Naive thymus-derived CD8-positive, alpha-beta T cell (primary cell): ENCODE measurements around the gene WNT5B. TPM values are rescaled to one million over a fixed set of nuclear protein-coding genes. Genes with fewer than 3 reads are reported as not detected.
"Not testable (repeated sequence)": the region's sequence is repeated elsewhere in the genome, so short reads cannot be mapped to it uniquely, and the experiment has no call there.

Experiments
- ATAC-seq, 2 donors: fragments of 150-1000 bp; cut with Tn5 transposase in 1 of 2; sonication (Bioruptor Pico), chemical (Tn5 transposase) in 1 of 2; 1 replicate in 1 of 2; 2 replicates in 1 of 2; pipeline ENCODE4 v1.10.0; 2021; ENCODE audit warnings: mild to moderate bottlenecking in 2 of 2, moderate library complexity in 2 of 2
- POLR2A ChIA-PET: fragments of 350-600 bp; sonication (Branson Sonifier 250); formaldehyde crosslinking; loops from one replicate; lab custom pipeline; 2021; ENCODE audit warnings: antibody characterized with exemption; lab: Charles Lee
- DNase-seq, 10 donors: peaks; one replicate each; pipeline versions ENCODE4 v3.0.0 to v3.0.0-alpha.2; 2020 to 2022
- H3K27ac Mint-ChIP-seq, 10 donors: one replicate each; pipeline ENCODE4 v1.8.0; 2020 to 2022; ENCODE audit warnings: mild to moderate bottlenecking in 10 of 10, mixed read lengths in 10 of 10, moderate library complexity in 4 of 10, inconsistent platforms in 1 of 10
- H3K27me3 Mint-ChIP-seq, 5 donors: one replicate each; pipeline ENCODE4 v1.8.0; 2021 to 2022; ENCODE audit warnings: mixed read lengths in 5 of 5
- H3K36me3 Mint-ChIP-seq, 3 donors: one replicate each; pipeline ENCODE4 v1.8.0; 2020 to 2022; ENCODE audit warnings: mixed read lengths in 3 of 3, mild to moderate bottlenecking in 2 of 3, inconsistent platforms in 1 of 3
- H3K4me1 Mint-ChIP-seq, 4 donors: one replicate each; pipeline ENCODE4 v1.8.0; 2021 to 2022; ENCODE audit warnings: mixed read lengths in 4 of 4
- H3K4me3 Mint-ChIP-seq, 10 donors: one replicate each; pipeline ENCODE4 v1.8.0; 2020 to 2022; ENCODE audit warnings: mild to moderate bottlenecking in 10 of 10, mixed read lengths in 10 of 10, moderate library complexity in 6 of 10, inconsistent platforms in 1 of 10
- H3K9me3 Mint-ChIP-seq, 9 donors: one replicate each; pipeline ENCODE4 v1.8.0; 2020 to 2022; ENCODE audit warnings: mixed read lengths in 9 of 9, mild to moderate bottlenecking in 3 of 9, inconsistent platforms in 1 of 9, moderate library complexity in 1 of 9
- polyA plus RNA-seq, 3 donors: library from polyadenylated mRNA; unstranded; fragments of 300-500 nt; fragmentation: Illumina TruSeq; gene quantifications; one replicate each; pipeline ENCODE4 v1.2.3, GENCODE V29; 2021
- total RNA-seq, 8 experiments: library from RNA in 2 of 8; stranded (reverse) in 2 of 8; gene quantifications; one replicate each; pipeline ENCODE4 v1.2.3 and lab custom pipeline; 2021 to 2026

WNT5B gene
- total and polyA plus RNA-seq, 5 experiments from 2014 or later, result not detected

DNA sequence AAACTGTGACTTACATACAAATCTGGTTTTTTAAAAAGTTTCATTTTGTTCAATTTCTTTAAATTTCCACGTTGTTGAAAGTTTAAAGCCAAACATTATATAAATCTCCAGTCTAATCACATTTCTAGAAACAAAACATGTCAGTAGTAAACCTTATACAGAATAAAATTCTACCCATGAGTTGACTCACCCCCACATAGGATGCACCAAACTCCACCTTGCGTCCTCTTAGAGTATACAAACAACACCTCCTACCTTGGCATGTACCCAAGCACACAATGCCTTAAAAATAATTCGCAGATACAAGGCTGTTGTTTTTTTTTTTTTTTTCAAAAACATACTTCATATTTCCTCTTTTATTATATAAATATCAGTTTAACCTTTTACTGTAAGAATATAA lies 38.0 kb upstream of the WNT5B start:
- H3K27ac Mint-ChIP-seq, result peak overlapping the region; percentile 3 to 89 (median 79)
- H3K27me3 Mint-ChIP-seq, result no peaks in the 10 kb centered on the region
- H3K4me3 Mint-ChIP-seq, result peak overlapping the region; percentile 75 to 97 (median 88)
- H3K9me3 Mint-ChIP-seq, result no peaks in the 10 kb centered on the region
- ATAC-seq, result peak in 1 of 2 donors; percentile 14
- H3K36me3 Mint-ChIP-seq, result peaks cover 0 to 30% (median 0%) of the 10 kb centered on the region in 3 donors
- H3K4me1 Mint-ChIP-seq, result peaks cover 39 to 75% (median 71%) of the 10 kb centered on the region in 4 donors
- peak in 8 of 10 donors; percentile 22 to 71 (median 42) for DNase-seq
- POLR2A ChIA-PET, result interaction anchor here (1.7 kb wide), 1 partner anchor 11 kb away, joined by 4 read pairs; no protein-coding TSS in a partner anchor

DNA sequence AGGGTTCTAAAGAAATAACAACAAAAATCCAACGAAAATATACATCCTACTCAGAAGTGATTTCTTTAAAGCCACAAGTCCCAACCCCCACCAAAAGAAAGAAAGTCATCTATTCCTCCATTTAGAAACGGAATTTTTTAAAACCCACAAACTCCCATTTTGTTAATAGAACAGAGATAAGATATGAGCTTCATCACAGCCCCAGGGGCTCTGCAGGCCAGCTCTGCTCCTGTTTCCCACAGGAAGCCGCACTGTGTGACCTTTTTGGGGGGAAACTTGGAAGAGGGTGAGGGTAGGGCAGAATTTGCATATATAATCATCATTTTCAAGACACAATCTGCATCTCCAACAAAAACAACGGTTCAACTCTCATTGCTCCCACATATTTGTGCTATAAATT lies 37.5 kb upstream of the WNT5B start:
- DNase-seq (no peak), ATAC-seq (no peak)
- H3K4me1 Mint-ChIP-seq, result peaks cover 39 to 76% (median 73%) of the 10 kb centered on the region in 4 donors
- no peaks in the 10 kb centered on the region for H3K27me3 Mint-ChIP-seq
- H3K27ac Mint-ChIP-seq, result peak overlapping the region; percentile 45 to 97 (median 86)
- H3K4me3 Mint-ChIP-seq, result peak overlapping the region; percentile 87 to 97 (median 95)
- no peaks in the 10 kb centered on the region for H3K9me3 Mint-ChIP-seq
- POLR2A ChIA-PET, result interaction anchor here (2.2 to 3.6 kb wide), 3 partner anchors 11 to 474 kb away, joined by 6 to 62 read pairs (median 13); no protein-coding TSS in a partner anchor
- H3K36me3 Mint-ChIP-seq, result peaks cover 0 to 27% (median 0%) of the 10 kb centered on the region in 3 donors

DNA sequence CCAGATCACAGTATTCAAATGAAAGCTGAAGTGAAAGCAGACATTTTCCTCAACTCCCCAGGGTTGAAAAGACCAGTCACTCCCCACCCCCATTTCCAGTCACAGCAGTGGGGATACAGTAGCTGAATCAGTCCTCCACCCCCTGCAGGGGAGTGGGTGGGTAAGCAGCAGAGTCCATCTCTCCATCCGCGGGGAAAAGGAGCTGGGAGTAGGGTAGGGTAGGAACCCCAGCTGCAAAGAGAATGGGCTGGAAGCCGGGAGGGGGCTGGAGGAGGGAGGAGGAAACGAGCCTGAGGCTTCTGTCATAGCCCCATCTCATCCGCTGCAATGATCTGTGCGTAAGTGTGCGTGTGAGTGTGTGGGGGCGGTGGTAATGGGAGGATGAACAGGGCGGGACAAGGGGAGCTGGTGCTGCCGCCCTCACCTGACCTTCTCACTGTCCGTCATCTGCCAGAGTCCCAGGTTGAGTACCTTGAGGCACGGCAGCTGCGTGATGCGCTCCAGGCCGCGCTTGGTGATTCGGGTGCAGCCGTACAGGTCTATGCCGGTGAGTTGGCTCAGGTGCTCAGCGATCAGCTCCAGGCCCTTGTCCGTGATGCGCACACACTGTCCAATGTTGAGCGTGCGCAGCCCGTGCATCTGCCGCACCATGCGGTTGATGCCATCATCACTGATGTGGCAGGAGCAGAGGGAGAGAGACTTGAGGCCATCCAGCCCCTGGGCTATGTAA lies 36.4 kb upstream of the WNT5B start:
- Mint-ChIP-seq H3K4me3 (peak overlapping the region; percentile 87 to 97 (median 95)), H3K36me3 (peaks cover 0 to 18% (median 0%) of the 10 kb centered on the region in 3 donors), H3K27ac (peak overlapping the region; percentile 66 to 97 (median 94)), H3K9me3 (no peaks in the 10 kb centered on the region), H3K27me3 (no peaks in the 10 kb centered on the region), H3K4me1 (peaks cover 38 to 71% (median 68%) of the 10 kb centered on the region in 4 donors)
- POLR2A ChIA-PET, result interaction anchor here (1.1 to 3.6 kb wide), 11 partner anchors 9 to 841 kb away, joined by 4 to 62 read pairs (median 6); partner anchors contain the start of genes RAD52 and WNK1
- ATAC-seq (peak; percentile 13 to 35), DNase-seq (peak; percentile 15 to 86 (median 52))

DNA sequence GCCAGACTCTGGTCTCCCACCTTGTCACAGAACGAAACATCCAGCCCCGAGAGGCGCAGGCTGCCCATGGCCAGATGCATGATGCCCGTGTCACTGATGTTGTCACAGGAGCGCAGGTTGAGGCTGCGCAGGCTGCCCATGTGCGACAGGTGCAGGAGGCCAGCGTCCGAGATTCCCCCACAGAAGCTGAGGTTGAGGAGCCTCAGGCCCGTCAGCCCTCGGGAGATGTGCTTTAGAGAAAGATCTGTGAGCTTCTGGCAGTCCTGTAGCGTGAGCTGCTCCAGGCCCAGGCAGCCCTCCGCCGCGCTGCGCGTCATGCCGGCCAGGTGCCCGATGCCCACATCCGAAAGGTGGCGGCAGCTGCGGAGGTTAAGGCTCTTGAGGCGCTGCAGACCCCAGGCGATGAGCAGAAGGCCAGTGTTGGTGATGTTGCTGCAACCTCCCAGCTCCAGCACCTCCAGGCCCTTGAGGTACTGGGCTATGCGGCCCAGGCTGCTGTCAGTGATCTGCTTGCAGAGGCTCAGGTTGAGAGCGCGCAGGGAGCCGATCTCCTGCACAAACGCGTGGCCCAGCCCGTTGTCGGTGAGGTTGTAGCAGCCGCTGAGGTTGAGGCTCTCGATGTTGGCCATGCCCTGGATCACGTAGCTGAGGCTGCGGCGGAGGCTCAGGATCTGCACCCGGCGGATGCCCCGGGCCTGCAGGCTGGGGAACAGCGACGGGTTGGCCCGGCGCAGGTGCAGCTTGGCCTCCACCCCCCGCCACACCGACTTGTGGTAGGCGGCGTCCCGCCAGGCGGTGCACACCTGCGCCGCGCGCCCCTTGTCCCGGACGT lies 35.6 kb upstream of the WNT5B start:
- DNase-seq, result peak; percentile 44 to 80 (median 60)
- H3K4me3 Mint-ChIP-seq, result peak overlapping the region; percentile 87 to 97 (median 95)
- peaks cover 0 to 16% (median 0%) of the 10 kb centered on the region in 3 donors for H3K36me3 Mint-ChIP-seq
- POLR2A ChIA-PET, result interaction anchor here (0.8 to 3.6 kb wide), 13 partner anchors 9 to 841 kb away, joined by 3 to 62 read pairs (median 6); partner anchors contain the start of genes RAD52 and WNK1
- ATAC-seq, result peak; percentile 42 to 46
- peaks cover 35 to 63% (median 60%) of the 10 kb centered on the region in 4 donors for H3K4me1 Mint-ChIP-seq
- H3K27ac Mint-ChIP-seq, result peak overlapping the region; percentile 66 to 97 (median 94)
- H3K9me3 Mint-ChIP-seq, result no peaks in the 10 kb centered on the region
- no peaks in the 10 kb centered on the region for H3K27me3 Mint-ChIP-seq

DNA sequence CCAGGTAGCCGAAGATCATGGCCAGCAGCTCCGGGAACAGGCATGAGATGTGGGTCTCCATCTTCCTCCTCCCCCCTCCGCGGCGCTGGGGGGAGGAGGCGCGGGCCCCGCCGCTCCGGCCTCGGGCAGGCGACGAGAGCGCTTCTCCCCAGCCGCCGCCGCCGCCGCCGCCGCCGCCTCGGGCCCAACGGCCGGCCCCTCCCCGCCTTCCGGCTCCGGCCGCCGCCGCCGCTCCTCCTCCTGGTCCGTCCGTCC lies 35.1 kb upstream of the WNT5B start:
- H3K27me3 Mint-ChIP-seq, result no peaks in the 10 kb centered on the region
- H3K36me3 Mint-ChIP-seq, result peaks cover 0 to 11% (median 0%) of the 10 kb centered on the region in 3 donors
- POLR2A ChIA-PET, result interaction anchor here (0.8 to 3.6 kb wide), 9 partner anchors 9 to 644 kb away, joined by 3 to 62 read pairs (median 6); partner anchors contain the start of gene RAD52
- no peak for DNase-seq
- H3K4me1 Mint-ChIP-seq, result peaks cover 29 to 58% (median 55%) of the 10 kb centered on the region in 4 donors
- H3K27ac Mint-ChIP-seq, result peak overlapping the region in 6 of 10 donors; percentile 82 to 97 (median 92)
- no peaks in the 10 kb centered on the region for H3K9me3 Mint-ChIP-seq
- H3K4me3 Mint-ChIP-seq, result peak overlapping the region; percentile 87 to 97 (median 95)
- ATAC-seq, result no peak

DNA sequence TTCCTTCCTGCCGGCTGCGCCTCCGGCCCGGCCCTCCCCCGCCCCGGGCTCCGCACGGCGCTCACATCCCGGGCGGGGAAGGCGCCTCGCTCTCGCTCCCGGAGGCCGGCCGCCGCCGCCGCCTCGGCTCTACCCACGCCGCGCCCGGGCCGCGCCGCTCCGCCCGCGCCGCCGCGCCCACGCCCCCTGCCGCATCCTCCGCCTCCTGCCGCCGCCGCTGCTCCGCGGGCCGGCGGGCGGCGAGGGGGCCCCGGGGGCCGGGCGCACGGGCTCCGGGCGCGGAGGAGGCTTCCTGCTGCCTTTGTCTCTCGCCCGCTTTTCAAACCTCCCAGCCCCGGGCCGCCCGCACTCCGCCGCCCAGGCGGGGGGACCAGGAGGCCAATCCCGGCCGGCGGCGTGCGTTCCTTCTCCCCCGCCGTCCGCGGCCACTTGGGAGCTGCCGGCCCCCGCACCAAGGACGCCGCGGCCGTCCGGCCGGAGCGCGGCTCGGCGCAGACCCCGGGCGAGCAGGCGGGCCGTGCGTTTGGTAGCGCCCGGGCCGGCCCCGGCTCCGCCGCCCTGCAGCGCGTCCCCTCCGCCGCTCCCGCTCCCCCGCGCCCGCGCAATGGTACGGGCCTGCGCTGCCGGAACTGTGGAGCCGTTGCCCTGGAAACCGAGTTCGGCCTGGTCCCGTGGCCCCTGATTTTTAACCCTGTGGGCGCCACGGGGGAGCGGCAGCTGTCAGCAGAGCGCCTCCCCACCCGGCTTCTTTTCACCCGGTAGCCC lies 34.6 kb upstream of the WNT5B start, which contains the start of gene FBXL14:
Gene FBXL14, minus strand, starts transcription at position 321 of the 765 bp plus-strand sequence. CDS start 515 bp downstream, outside the sequence.
- POLR2A ChIA-PET, result interaction anchor here (0.8 to 3.6 kb wide), 10 partner anchors 8 to 843 kb away, joined by 3 to 62 read pairs (median 6); partner anchors contain the start of gene RAD52
- Mint-ChIP-seq H3K4me3 (peak within 1 kb of the TSS; percentile 89 to 97 (median 96)), H3K27ac (peak within 1 kb of the TSS; percentile 91 to 99 (median 97)), H3K9me3 (no peaks in the 10 kb centered on the region), H3K36me3 (peaks cover 0 to 11% (median 0%) of the 10 kb centered on the region in 3 donors), H3K27me3 (no peaks in the 10 kb centered on the region), H3K4me1 (peaks cover 28 to 55% (median 51%) of the 10 kb centered on the region in 4 donors)
- peak; percentile 67 to 69 for ATAC-seq
- peak; percentile 85 to 96 (median 92) for DNase-seq

DNA sequence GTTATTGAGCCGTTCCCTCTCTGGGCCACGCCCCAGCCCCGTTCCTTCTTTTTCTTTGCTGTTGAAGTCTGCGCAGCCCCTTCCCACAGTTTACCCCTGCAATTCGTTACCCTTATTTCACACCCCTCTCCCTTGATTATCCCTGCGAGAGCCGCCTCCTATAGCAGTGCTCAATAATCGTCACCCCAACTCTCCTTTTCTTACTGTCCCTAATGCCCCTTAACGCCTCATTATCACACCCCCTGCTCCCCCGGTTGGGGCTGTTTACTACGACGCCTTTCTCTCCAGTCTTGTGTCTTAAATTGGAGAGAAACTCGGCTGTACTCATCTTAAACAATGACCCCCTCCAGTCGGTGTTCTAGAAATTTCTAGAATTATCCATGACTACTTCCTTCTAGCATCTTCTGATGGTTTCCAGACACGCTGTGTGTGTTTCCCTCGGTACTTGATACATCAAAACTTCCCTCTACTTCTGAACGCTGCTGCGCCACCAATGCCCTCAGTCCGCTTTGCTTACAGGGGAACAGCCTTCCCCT lies 33.9 kb upstream of the WNT5B start:
- Mint-ChIP-seq H3K36me3 (peaks cover 0 to 7% (median 0%) of the 10 kb centered on the region in 3 donors), H3K9me3 (no peaks in the 10 kb centered on the region), H3K4me1 (peaks cover 25 to 49% (median 45%) of the 10 kb centered on the region in 4 donors), H3K27ac (peak overlapping the region; percentile 91 to 99 (median 97)), H3K27me3 (no peaks in the 10 kb centered on the region), H3K4me3 (peak overlapping the region; percentile 86 to 97 (median 94))
- ATAC-seq (peak in 1 of 2 donors; percentile 4), DNase-seq (peak in 1 of 10 donors; percentile 23)
- POLR2A ChIA-PET, result interaction anchor here (1.0 to 3.6 kb wide), 4 partner anchors 8 to 844 kb away, joined by 4 to 62 read pairs (median 10); partner anchors contain the start of gene RAD52

DNA sequence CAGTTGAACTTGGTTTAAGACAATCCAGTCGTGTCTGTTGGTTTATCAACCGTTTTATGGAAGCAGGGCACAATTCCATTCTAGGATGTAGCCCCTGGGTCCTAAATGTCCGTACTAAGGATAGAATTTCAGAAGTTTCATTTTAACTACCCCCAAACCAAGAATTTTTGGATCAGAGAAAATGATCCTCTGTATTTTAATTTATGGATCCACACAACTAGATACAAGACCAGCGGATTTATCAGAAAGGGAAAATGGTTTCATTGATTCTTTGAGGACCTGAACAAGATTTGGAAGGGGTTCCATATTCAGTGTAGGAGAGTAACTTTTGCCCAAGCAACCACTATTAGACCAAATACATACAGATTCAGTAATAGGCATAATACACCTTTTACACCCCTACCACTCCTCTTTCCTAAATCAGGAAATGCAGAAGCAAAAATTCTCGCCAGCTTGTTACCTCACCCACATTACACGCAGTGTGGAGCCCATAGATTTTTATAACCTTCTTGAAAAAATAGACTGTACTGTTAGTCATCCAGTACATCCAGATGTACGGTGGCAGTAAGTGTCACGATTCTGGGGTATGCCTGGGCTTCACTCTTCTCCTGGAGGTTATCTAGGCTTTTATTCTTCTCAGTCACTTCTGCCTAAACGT lies 33.2 kb upstream of the WNT5B start:
- peak overlapping the region; percentile 86 to 97 (median 94) for H3K4me3 Mint-ChIP-seq

DNA sequence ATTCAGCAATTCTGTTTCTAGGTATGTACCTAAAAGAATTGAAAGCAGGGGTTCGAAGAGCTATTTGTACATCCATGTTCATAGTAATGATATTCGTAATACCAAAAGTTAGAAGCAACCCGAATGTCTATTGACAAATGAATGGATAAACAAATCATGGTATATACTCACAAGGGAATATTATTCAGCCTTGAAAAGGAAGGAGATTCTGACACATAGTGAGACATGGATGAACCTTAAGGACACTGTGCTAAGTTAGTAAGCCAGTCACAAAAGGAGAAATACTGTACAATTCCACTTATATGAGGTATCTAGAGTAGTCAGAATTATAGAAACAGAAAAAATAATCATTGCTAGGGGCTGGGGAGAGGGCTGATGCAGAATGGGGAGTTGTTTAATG lies 30.3 kb upstream of the WNT5B start:
- Mint-ChIP-seq H3K36me3 (no peaks in the 10 kb centered on the region), H3K4me1 (peaks cover 16 to 37% (median 35%) of the 10 kb centered on the region in 4 donors), H3K27ac (peak overlapping the region in 3 of 10 donors; percentile 4 to 67 (median 4)), H3K27me3 (no peaks in the 10 kb centered on the region), H3K9me3 (no peaks in the 10 kb centered on the region), H3K4me3 (no peak overlapping the region)
- POLR2A ChIA-PET, result interaction anchor here (1.2 kb wide), 1 partner anchor 11 kb away, joined by 3 read pairs; no protein-coding TSS in a partner anchor
- ATAC-seq (no peak), DNase-seq (no peak)

More for the DNA sequence above, 33.2 kb upstream of the WNT5B start:
- Mint-ChIP-seq H3K4me1 (peaks cover 21 to 42% (median 39%) of the 10 kb centered on the region in 4 donors), H3K36me3 (peaks cover 0 to 3% (median 0%) of the 10 kb centered on the region in 3 donors), H3K27me3 (no peaks in the 10 kb centered on the region), H3K9me3 (no peaks in the 10 kb centered on the region), H3K27ac (peak overlapping the region; percentile 91 to 99 (median 97))
- POLR2A ChIA-PET, result interaction anchor here (1.5 kb wide), 1 partner anchor 646 kb away, joined by 6 read pairs; the partner anchor contains the start of gene RAD52
- DNase-seq, result no peak
- ATAC-seq, result no peak

DNA sequence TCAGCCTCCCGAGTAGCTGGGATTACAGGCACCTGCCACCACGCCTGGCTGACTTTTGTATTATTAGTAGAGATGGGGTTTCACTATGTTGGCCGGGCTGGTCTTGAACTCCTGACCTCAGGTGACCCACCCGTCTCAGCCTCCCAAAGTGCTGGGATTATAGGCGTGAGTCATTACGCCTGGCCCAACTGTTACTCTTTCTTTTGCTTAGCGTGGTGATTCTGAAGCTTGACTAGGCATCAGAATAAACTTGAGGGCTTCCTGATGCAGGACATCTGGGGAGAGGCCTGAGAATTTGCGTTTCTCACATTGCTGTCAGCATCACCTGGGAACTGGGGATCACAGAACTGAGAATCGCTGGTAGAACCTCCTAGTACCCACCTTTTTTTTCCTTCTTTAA lies 26.3 kb upstream of the WNT5B start:
- peaks cover 18 to 38% (median 33%) of the 10 kb centered on the region in 4 donors for H3K4me1 Mint-ChIP-seq
- DNase-seq, ATAC-seq, H3K36me3 Mint-ChIP-seq, H3K27me3 Mint-ChIP-seq, H3K9me3 Mint-ChIP-seq: not testable (repeated sequence)
- peak overlapping the region in 9 of 10 donors; percentile 97 to 99 (median 98) for H3K27ac Mint-ChIP-seq
- H3K4me3 Mint-ChIP-seq, result peak overlapping the region in 7 of 10 donors; percentile 32 to 97 (median 50)
- POLR2A ChIA-PET, result interaction anchor here (0.9 to 3.5 kb wide), 7 partner anchors 9 to 493 kb away, joined by 3 to 62 read pairs (median 6); partner anchors contain the start of gene FBXL14
